ENCODE measurements around the gene SHISA9. TPM values are rescaled to one million over a fixed set of nuclear protein-coding genes. Genes with fewer than 3 reads are reported as not detected.

The SHISA9 gene
- total RNA-seq, 2 donors from 2014 or later = 0.41 to 0.47 TPM

GRCh38 chr16:13157082-13157481, 255.7 kb downstream of the SHISA9 start:
- H3K4me3 ChIP-seq = no peak overlapping the region
- H3K36me3 ChIP-seq = no peaks in the 10 kb centered on the region
- no peak overlapping the region for H3K27ac ChIP-seq
- no peaks in the 10 kb centered on the region for H3K27me3 ChIP-seq
- no peaks in the 10 kb centered on the region for H3K9me3 ChIP-seq
- no peak for DNase-seq (ENCODE audit: low spot score)
- H3K4me1 ChIP-seq = no peaks in the 10 kb centered on the region
- no peak for TF ChIP-seq CTCF (IDR thresholded peaks at IDR 0.05)

GRCh38 chr16:13158427-13158826, 257.0 kb downstream of the SHISA9 start:
- DNase-seq (ENCODE audit: low spot score) = no peak
- Histone ChIP-seq H3K9me3 (no peaks in the 10 kb centered on the region), H3K27ac (no peak overlapping the region), H3K36me3 (no peaks in the 10 kb centered on the region), H3K27me3 (no peaks in the 10 kb centered on the region), H3K4me3 (no peak overlapping the region), H3K4me1 (no peaks in the 10 kb centered on the region)
- no peak for TF ChIP-seq CTCF (IDR thresholded peaks at IDR 0.05)

- peaks cover 0 to 9% of the 10 kb centered on the region in 2 donors for H3K9me3 ChIP-seq
- no peaks in the 10 kb centered on the region for H3K36me3 ChIP-seq
- H3K4me3 ChIP-seq = no peak overlapping the region
- H3K4me1 ChIP-seq = no peaks in the 10 kb centered on the region
- H3K27me3 ChIP-seq = no peaks in the 10 kb centered on the region
- TF ChIP-seq CTCF (IDR thresholded peaks at IDR 0.05) = no peak
- no peak overlapping the region for H3K27ac ChIP-seq
- no peak for DNase-seq (ENCODE audit: low spot score)
Observed at GRCh38 chr16:13165024-13165423, 263.6 kb downstream of the SHISA9 start.

- H3K4me1 ChIP-seq = no peaks in the 10 kb centered on the region
- H3K27me3 ChIP-seq = no peaks in the 10 kb centered on the region
- DNase-seq (ENCODE audit: low spot score) = no peak
- no peak for TF ChIP-seq CTCF (IDR thresholded peaks at IDR 0.05)
- H3K9me3 ChIP-seq = peaks cover 0 to 9% of the 10 kb centered on the region in 2 donors
- no peak overlapping the region for H3K4me3 ChIP-seq
- H3K27ac ChIP-seq = no peak overlapping the region
- no peaks in the 10 kb centered on the region for H3K36me3 ChIP-seq
Observed at GRCh38 chr16:13168091-13168572, 266.7 kb downstream of the SHISA9 start.

- TF ChIP-seq CTCF (IDR thresholded peaks at IDR 0.05) = no peak
- H3K4me3 ChIP-seq = no peak overlapping the region
- no peak overlapping the region for H3K27ac ChIP-seq
- H3K27me3 ChIP-seq = no peaks in the 10 kb centered on the region
- no peaks in the 10 kb centered on the region for H3K4me1 ChIP-seq
- no peaks in the 10 kb centered on the region for H3K9me3 ChIP-seq
- H3K36me3 ChIP-seq = no peaks in the 10 kb centered on the region
- no peak for DNase-seq (ENCODE audit: low spot score)
Observed at GRCh38 chr16:13171313-13171712, 269.9 kb downstream of the SHISA9 start.

GRCh38 chr16:13176711-13177110, 275.3 kb downstream of the SHISA9 start:
- no peaks in the 10 kb centered on the region for H3K4me1 ChIP-seq
- no peak overlapping the region for H3K4me3 ChIP-seq
- no peak for DNase-seq (ENCODE audit: low spot score)
- no peaks in the 10 kb centered on the region for H3K9me3 ChIP-seq
- TF ChIP-seq CTCF (IDR thresholded peaks at IDR 0.05) = no peak
- no peaks in the 10 kb centered on the region for H3K36me3 ChIP-seq
- H3K27ac ChIP-seq = no peak overlapping the region
- H3K27me3 ChIP-seq = no peaks in the 10 kb centered on the region
